Gastrocnemius medialis (tissue), 4 donors: ENCODE measurements around the gene ESRRB.

Experiments used
- POLR2A ChIP-seq, 2 donors: fragments of 450-650 bp; IDR thresholded peaks; one replicate each; pipeline ENCODE4 v1.6.1; 2017; ENCODE audit warnings: antibody characterized with exemption in 2 of 2, mild to moderate bottlenecking in 2 of 2, moderate library complexity in 2 of 2
- TF ChIP-seq, protein P1 (sequence below), 5 experiments: fragments of 450-650 bp in 3 of 5; fragments of 200-600 bp in 2 of 5; sonication (generic) in 2 of 5; IDR thresholded peaks in 4 of 5; conservative IDR thresholded peaks in 1 of 5; 1 replicate in 4 of 5; 2 replicates in 1 of 5; pipeline ENCODE4 v1.5.1; 2016 to 2019; ENCODE audit warnings: antibody characterized with exemption in 5 of 5, mild to moderate bottlenecking in 3 of 5, moderate library complexity in 3 of 5

DNA sequence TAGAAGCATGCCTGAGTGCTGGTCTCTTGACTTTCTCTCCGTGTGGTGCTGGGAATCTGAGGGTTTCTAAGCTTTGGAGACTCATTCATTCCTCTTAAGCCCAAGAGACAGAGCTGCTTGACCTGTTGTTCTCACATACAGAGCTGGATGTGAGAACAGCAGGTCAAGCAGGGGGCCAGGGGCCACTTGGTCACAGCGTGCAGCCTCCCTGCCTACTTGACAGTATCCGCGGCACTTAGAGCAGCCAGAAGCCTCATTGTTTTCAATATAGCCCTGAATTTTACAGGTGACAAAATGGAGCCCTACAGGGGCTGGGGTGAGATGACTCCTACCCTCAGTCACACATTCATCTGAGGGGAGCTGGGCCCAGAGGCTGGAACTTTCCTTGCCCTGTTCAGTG is 88.9 kb downstream of the ESRRB start:
- TF ChIP-seq, protein P1, sequence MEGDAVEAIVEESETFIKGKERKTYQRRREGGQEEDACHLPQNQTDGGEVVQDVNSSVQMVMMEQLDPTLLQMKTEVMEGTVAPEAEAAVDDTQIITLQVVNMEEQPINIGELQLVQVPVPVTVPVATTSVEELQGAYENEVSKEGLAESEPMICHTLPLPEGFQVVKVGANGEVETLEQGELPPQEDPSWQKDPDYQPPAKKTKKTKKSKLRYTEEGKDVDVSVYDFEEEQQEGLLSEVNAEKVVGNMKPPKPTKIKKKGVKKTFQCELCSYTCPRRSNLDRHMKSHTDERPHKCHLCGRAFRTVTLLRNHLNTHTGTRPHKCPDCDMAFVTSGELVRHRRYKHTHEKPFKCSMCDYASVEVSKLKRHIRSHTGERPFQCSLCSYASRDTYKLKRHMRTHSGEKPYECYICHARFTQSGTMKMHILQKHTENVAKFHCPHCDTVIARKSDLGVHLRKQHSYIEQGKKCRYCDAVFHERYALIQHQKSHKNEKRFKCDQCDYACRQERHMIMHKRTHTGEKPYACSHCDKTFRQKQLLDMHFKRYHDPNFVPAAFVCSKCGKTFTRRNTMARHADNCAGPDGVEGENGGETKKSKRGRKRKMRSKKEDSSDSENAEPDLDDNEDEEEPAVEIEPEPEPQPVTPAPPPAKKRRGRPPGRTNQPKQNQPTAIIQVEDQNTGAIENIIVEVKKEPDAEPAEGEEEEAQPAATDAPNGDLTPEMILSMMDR (IDR thresholded peaks at IDR 0.05 in 4 of 5, conservative IDR thresholded peaks at IDR 0.05 in 1 of 5): no peak
- no peak for TF ChIP-seq POLR2A (IDR thresholded peaks at IDR 0.05)
